ENCODE data around the gene RABGGTB.

The RABGGTB gene

DNA sequence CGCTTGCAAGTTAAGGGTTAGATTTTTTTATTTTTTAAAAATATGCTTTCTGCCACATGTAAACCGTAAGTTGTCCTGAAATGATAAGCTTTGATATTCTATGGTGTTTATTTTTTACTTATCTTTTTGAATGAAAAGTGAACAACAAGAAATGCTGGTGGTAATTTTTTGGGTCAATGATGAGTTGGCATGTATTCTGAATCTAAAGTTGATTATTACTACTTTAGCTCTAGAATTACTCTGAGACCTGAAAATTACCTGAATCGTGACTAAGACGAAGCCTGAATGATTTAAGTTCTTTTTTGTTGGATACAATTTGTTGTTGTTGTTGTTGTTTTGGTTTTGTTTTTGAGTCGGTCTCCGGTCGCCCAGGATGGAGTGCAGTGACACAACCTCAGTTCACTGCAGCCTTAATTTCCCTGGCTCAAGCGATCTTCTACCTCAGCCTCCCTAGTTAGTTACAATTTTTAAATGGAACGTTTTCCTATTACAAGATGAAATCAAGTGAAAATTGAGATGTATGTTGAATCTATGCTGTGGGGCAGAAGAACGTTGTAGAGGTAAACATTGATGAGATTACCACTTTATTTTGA is 941 bp downstream of the RABGGTB start:
- DNase-seq (ENCODE audit: low spot score), result no peak
- no peak for TF ChIP-seq CTCF (conservative IDR thresholded peaks at IDR 0.05; ENCODE audit: low read depth)
- no peak overlapping the region for H3K27ac ChIP-seq
- ChIA-PET POLR2A (ENCODE audit: low non-redundant PET) (no interaction called here), CTCF (no interaction called here)

GRCh38 chr1:75787524-75787923 is 1.5 kb downstream of the RABGGTB start:
- DNase-seq (ENCODE audit: low spot score), result no peak
- H3K27ac ChIP-seq, result no peak overlapping the region
- POLR2A ChIA-PET (ENCODE audit: low non-redundant PET), result no interaction called here
- no peak for TF ChIP-seq CTCF (conservative IDR thresholded peaks at IDR 0.05; ENCODE audit: low read depth)
- CTCF ChIA-PET, result no interaction called here

GRCh38 chr1:75789988-75790387 is 3.9 kb downstream of the RABGGTB start:
- TF ChIP-seq CTCF (conservative IDR thresholded peaks at IDR 0.05; ENCODE audit: low read depth), result no peak
- no peak for DNase-seq (ENCODE audit: low spot score)
- no peak overlapping the region for H3K27ac ChIP-seq
- ChIA-PET CTCF (no interaction called here), POLR2A (ENCODE audit: low non-redundant PET) (no interaction called here)

DNA sequence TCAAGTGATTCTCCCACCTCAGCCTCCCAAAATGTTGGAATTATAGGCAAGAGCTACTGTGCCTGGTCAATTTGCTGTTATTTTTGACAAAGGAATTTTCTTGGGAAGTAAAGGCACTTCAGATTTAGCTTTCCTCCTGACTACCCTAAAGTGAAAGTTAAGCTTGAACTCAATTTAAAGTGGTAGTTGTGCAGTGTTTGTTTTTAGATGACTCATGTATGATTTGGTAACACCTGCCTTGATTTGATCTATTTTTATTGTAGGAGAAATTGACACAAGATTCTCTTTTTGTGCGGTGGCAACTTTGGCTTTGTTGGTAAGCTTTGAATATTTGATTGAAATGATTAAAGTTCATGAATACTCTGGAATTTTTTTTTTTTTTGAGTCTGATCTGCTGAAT is 5.0 kb downstream of the RABGGTB start:
- ChIA-PET CTCF (no interaction called here), POLR2A (ENCODE audit: low non-redundant PET) (no interaction called here)
- peak overlapping the region; percentile 77 for H3K27ac ChIP-seq
- DNase-seq (ENCODE audit: low spot score), result peak; percentile 49
- TF ChIP-seq CTCF (conservative IDR thresholded peaks at IDR 0.05; ENCODE audit: low read depth), result no peak

DNA sequence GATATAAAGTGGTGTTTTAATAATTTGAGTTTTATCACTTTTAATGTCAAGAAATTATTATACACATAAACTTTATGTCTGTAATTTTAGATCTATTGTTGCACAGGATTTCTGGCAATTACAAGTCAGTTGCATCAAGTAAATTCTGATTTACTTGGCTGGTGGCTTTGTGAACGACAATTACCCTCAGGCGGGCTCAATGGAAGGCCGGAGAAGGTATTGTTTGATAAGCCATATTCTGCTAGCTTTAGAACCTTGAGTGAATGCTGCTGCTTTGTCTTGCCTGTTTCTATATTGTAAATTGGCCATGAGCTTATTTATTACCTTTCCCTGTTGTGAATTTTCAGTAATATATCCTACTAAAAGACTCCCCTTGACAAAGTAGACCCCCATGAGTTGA is 6.0 kb downstream of the RABGGTB start:
- POLR2A ChIA-PET (ENCODE audit: low non-redundant PET), result no interaction called here

DNA sequence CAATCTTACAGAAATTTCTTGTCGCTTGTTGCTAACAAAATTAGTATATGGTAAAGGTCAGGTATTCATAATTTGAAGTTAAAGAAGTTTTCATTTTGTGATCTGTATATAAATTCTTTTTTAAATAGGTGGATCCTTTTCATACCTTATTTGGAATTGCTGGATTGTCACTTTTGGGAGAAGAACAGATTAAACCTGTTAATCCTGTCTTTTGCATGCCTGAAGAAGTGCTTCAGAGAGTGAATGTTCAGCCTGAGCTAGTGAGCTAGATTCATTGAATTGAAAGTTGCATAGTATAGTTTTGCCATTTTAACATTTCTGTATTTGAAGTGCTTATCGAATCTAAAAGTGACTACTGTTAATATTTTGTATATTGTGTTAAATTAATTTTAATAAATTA is 8.3 kb downstream of the RABGGTB start:
- no peak overlapping the region for H3K27ac ChIP-seq

More for the DNA sequence above, 6.0 kb downstream of the RABGGTB start:
- no peak for TF ChIP-seq CTCF (conservative IDR thresholded peaks at IDR 0.05; ENCODE audit: low read depth)
- CTCF ChIA-PET, result no interaction called here
- no peak overlapping the region for H3K27ac ChIP-seq
- DNase-seq (ENCODE audit: low spot score), result no peak

More for the DNA sequence above, 8.3 kb downstream of the RABGGTB start:
- POLR2A ChIA-PET (ENCODE audit: low non-redundant PET), result no interaction called here
- TF ChIP-seq CTCF (conservative IDR thresholded peaks at IDR 0.05; ENCODE audit: low read depth), result no peak
- DNase-seq (ENCODE audit: low spot score), result no peak
- CTCF ChIA-PET, result no interaction called here

All from RWPE1 (cell line).